NCI-H2171 (cell line): Measurements from ENCODE around the gene RAD23B.
"Not testable (repeated sequence)": the region's sequence is repeated elsewhere in the genome, so short reads cannot be mapped to it uniquely, and the experiment has no call there.

ENCODE experiments used
- DNase-seq: peaks from one replicate; lab custom pipeline; 2025; lab: John Stamatoyannopoulos, UW

Gene RAD23B

GRCh38 chr9:107294756-107295155 is 11.7 kb downstream of the RAD23B start:
- DNase-seq = no peak

- DNase-seq = no peak
Observed at GRCh38 chr9:107295995-107296394, 12.9 kb downstream of the RAD23B start.

- not testable (repeated sequence) for DNase-seq
Observed at GRCh38 chr9:107296592-107296991, 13.5 kb downstream of the RAD23B start.

- DNase-seq = no peak
Observed at GRCh38 chr9:107299437-107299836, 16.4 kb downstream of the RAD23B start.

- no peak for DNase-seq
Observed at GRCh38 chr9:107306308-107306707, 23.2 kb downstream of the RAD23B start.

- no peak for DNase-seq
Observed at GRCh38 chr9:107307331-107307730, 24.3 kb downstream of the RAD23B start.

GRCh38 chr9:107308461-107308860 is 25.4 kb downstream of the RAD23B start:
- no peak for DNase-seq

GRCh38 chr9:107309271-107309670 is 26.2 kb downstream of the RAD23B start:
- no peak for DNase-seq

- no peak for DNase-seq
Observed at GRCh38 chr9:107312376-107313050, 29.4 kb downstream of the RAD23B start.

GRCh38 chr9:107313555-107314096 is 30.5 kb downstream of the RAD23B start:
- no peak for DNase-seq

GRCh38 chr9:107314763-107315162 is 31.7 kb downstream of the RAD23B start:
- DNase-seq = no peak

GRCh38 chr9:107316795-107317661 is 33.9 kb downstream of the RAD23B start:
- no peak for DNase-seq

GRCh38 chr9:107322643-107323042 is 39.6 kb downstream of the RAD23B start:
- DNase-seq = no peak

GRCh38 chr9:107323836-107324585 is 40.9 kb downstream of the RAD23B start:
- no peak for DNase-seq

- no peak for DNase-seq
Observed at GRCh38 chr9:107325842-107326241, 42.8 kb downstream of the RAD23B start.

GRCh38 chr9:107328510-107328909 is 45.4 kb downstream of the RAD23B start:
- no peak for DNase-seq

GRCh38 chr9:107330420-107330819 is 47.3 kb downstream of the RAD23B start:
- no peak for DNase-seq

GRCh38 chr9:107332883-107333282 is 49.8 kb downstream of the RAD23B start:
- no peak for DNase-seq

GRCh38 chr9:107333363-107333762 is 50.3 kb downstream of the RAD23B start:
- no peak for DNase-seq

- no peak for DNase-seq
Observed at GRCh38 chr9:107334103-107334776, 51.2 kb downstream of the RAD23B start.

GRCh38 chr9:107335331-107335730 is 52.3 kb downstream of the RAD23B start:
- DNase-seq = no peak
